Left ventricle myocardium inferior (tissue), 1 donor: Measurements from ENCODE around the gene HERPUD2. TPM values are rescaled to one million over a fixed set of nuclear protein-coding genes. Genes with fewer than 3 reads are reported as not detected.

Experiments used
- DNase-seq: peaks from one replicate; pipeline ENCODE4 v3.0.0-alpha.2; 2020
- H3K27ac ChIP-seq: fragments of 200-600 bp; replicated peaks from 2 replicates; pipeline ENCODE4 v1.8.0; 2021
- H3K27me3 ChIP-seq: fragments of 200-600 bp; 2 replicates; pipeline ENCODE4 v1.8.0; 2021; ENCODE audit warnings: low read depth
- H3K36me3 ChIP-seq: fragments of 200-600 bp; 2 replicates; pipeline ENCODE4 v1.8.0; 2021
- H3K4me1 ChIP-seq: fragments of 200-600 bp; 2 replicates; pipeline ENCODE4 v1.8.0; 2021
- H3K4me3 ChIP-seq: fragments of 200-600 bp; 2 replicates; pipeline ENCODE4 v1.8.0; 2021; ENCODE audit warnings: mild to moderate bottlenecking, moderate library complexity
- H3K9me3 ChIP-seq: fragments of 200-600 bp; replicated peaks from 2 replicates; pipeline ENCODE4 v1.8.0; 2021
- CTCF ChIP-seq: fragments of 200-600 bp; IDR thresholded peaks from 2 replicates; pipeline ENCODE4 v1.8.0; 2021; ENCODE audit warnings: antibody characterized with exemption, mild to moderate bottlenecking, borderline replicate concordance
- intact Hi-C: fragments of 100-400 bp; cut with micrococcal nuclease; formaldehyde crosslinking; loops from one replicate; pipeline ENCODE4 v1.11.0; 2022
- total RNA-seq: library from RNA; stranded (reverse); fragmentation: NEBNext Ultra II Directional; extraction: Animal tissue kit (Norgen Biotek cat#: 25700); gene quantifications from one replicate; pipeline ENCODE4 v1.2.1, GENCODE V29; 2021
- donor health status: DM: no; HTN: yes; CAD: no; lungs with severe emphysema.

The HERPUD2 gene
- total RNA-seq, 1 donor from 2014 or later, result 13.6 TPM

GRCh38 chr7:35725280-35725680, 30.3 kb upstream of the HERPUD2 start:
- Histone ChIP-seq H3K4me1 (peaks cover 50% of the 10 kb centered on the region), H3K4me3 (no peak overlapping the region), H3K9me3 (no peaks in the 10 kb centered on the region), H3K27me3 (no peaks in the 10 kb centered on the region), H3K27ac (no peak overlapping the region), H3K36me3 (no peaks in the 10 kb centered on the region)
- TF ChIP-seq CTCF, result no peak
- DNase-seq, result no peak
- intact Hi-C loops, result no loop called here

GRCh38 chr7:35723011-35723410, 28.1 kb upstream of the HERPUD2 start:
- DNase-seq, result no peak
- H3K4me1 ChIP-seq, result peaks cover 51% of the 10 kb centered on the region
- H3K27ac ChIP-seq, result no peak overlapping the region
- TF ChIP-seq CTCF, result no peak
- H3K9me3 ChIP-seq, result no peaks in the 10 kb centered on the region
- intact Hi-C loops, result no loop called here
- H3K36me3 ChIP-seq, result no peaks in the 10 kb centered on the region
- no peaks in the 10 kb centered on the region for H3K27me3 ChIP-seq
- H3K4me3 ChIP-seq, result no peak overlapping the region

- peaks cover 51% of the 10 kb centered on the region for H3K4me1 ChIP-seq
- H3K4me3 ChIP-seq, result no peak overlapping the region
- DNase-seq, result no peak
- peak overlapping the region; percentile 1 for H3K27ac ChIP-seq
- H3K9me3 ChIP-seq, result no peaks in the 10 kb centered on the region
- no peaks in the 10 kb centered on the region for H3K36me3 ChIP-seq
- intact Hi-C loops, result no loop called here
- TF ChIP-seq CTCF, result no peak
- no peaks in the 10 kb centered on the region for H3K27me3 ChIP-seq
Observed at GRCh38 chr7:35722054-35722849, 27.3 kb upstream of the HERPUD2 start.

DNA sequence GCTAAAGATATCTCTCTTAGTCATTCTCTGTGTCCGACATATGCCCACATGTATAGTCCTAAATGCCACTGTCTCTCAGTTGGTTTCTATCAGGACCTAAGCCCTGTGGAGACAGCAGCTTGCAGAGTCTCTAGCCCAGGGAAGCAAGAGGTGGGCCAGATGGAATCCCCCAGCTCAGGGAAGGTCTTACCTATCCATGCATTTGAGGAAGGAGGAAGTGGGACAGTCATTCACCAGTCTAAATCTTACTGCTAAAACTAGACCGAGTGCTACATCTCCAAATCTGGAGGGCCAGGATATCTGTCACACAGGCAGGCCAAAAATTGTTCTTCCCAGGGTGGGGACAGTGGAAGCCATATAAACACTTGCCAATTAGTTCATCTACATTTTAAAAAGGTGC, 26.4 kb upstream of the HERPUD2 start:
- Histone ChIP-seq H3K27ac (peak overlapping the region; percentile 1), H3K36me3 (no peaks in the 10 kb centered on the region), H3K4me1 (peaks cover 53% of the 10 kb centered on the region), H3K9me3 (no peaks in the 10 kb centered on the region), H3K27me3 (no peaks in the 10 kb centered on the region), H3K4me3 (no peak overlapping the region)
- TF ChIP-seq CTCF, result no peak
- no peak for DNase-seq
- intact Hi-C loops, result no loop called here

DNA sequence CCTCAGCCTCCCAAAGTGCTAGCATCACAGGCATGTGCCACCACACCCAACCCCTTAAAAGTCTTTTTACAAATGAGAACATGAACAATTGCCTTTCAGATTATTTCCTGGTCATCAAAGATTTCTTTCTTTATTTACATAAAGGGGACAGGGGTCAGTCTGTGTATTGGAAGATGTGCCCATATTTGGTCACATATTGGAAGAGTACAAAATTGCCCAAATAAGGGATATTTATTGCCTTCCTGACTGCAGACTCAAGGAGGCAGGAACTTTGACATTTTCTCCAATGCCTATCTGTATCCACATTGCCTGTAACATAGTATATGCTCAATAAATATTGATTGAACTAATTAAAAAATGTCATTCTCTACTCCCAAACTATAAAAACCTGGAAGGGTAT, 25.9 kb upstream of the HERPUD2 start:
- no peak overlapping the region for H3K4me3 ChIP-seq
- H3K4me1 ChIP-seq, result peaks cover 57% of the 10 kb centered on the region
- no peak for DNase-seq
- peak overlapping the region; percentile 1 for H3K27ac ChIP-seq
- TF ChIP-seq CTCF, result no peak
- intact Hi-C loops, result no loop called here
- no peaks in the 10 kb centered on the region for H3K9me3 ChIP-seq
- no peaks in the 10 kb centered on the region for H3K27me3 ChIP-seq
- H3K36me3 ChIP-seq, result no peaks in the 10 kb centered on the region
